Measurements from ENCODE around the gene JADE2.

The JADE2 gene

GRCh38 chr5:134577796-134578577 is 52.5 kb downstream of the JADE2 start:
- H3K4me3 ChIP-seq (ENCODE audit: low read length), result no peak overlapping the region
- TF ChIP-seq CTCF (conservative IDR thresholded peaks at IDR 0.05; ENCODE audit: low read length), result peak; percentile 89
- peak; percentile 72 for DNase-seq (ENCODE audit: low read depth)

- no peak for DNase-seq (ENCODE audit: low read depth)
- no peak for TF ChIP-seq CTCF (conservative IDR thresholded peaks at IDR 0.05; ENCODE audit: low read length)
- no peak overlapping the region for H3K4me3 ChIP-seq (ENCODE audit: low read length)
These were observed 53.3 kb downstream of the JADE2 start for GRCh38 chr5:134578578-134579283.

- DNase-seq (ENCODE audit: low read depth), result no peak
- no peak for TF ChIP-seq CTCF (conservative IDR thresholded peaks at IDR 0.05; ENCODE audit: low read length)
- H3K4me3 ChIP-seq (ENCODE audit: low read length), result no peak overlapping the region
These were observed 53.9 kb downstream of the JADE2 start for GRCh38 chr5:134579284-134579771.

- no peak overlapping the region for H3K4me3 ChIP-seq (ENCODE audit: low read length)
- DNase-seq (ENCODE audit: low read depth), result no peak
- no peak for TF ChIP-seq CTCF (conservative IDR thresholded peaks at IDR 0.05; ENCODE audit: low read length)
These were observed 54.6 kb downstream of the JADE2 start for GRCh38 chr5:134580001-134580460.

GRCh38 chr5:134581241-134581981 is 55.9 kb downstream of the JADE2 start:
- no peak overlapping the region for H3K4me3 ChIP-seq (ENCODE audit: low read length)
- peak; percentile 24; the same call in 1 of the 2 replicates for TF ChIP-seq CTCF (conservative IDR thresholded peaks at IDR 0.05; ENCODE audit: low read length)
- no peak for DNase-seq (ENCODE audit: low read depth)

GRCh38 chr5:134582281-134582680 is 56.8 kb downstream of the JADE2 start:
- no peak for DNase-seq (ENCODE audit: low read depth)
- no peak for TF ChIP-seq CTCF (conservative IDR thresholded peaks at IDR 0.05; ENCODE audit: low read length)
- H3K4me3 ChIP-seq (ENCODE audit: low read length), result no peak overlapping the region

All from AG10803 (cell line).